SU-DHL-6 (cell line): ENCODE measurements around the gene FRAS1.
"Not testable (repeated sequence)": the region's sequence is repeated elsewhere in the genome, so short reads cannot be mapped to it uniquely, and the experiment has no call there.

ENCODE experiments used
- H2AFZ ChIP-seq: fragments of 200-600 bp; sonication (generic); 2 replicates; pipeline ENCODE4 v1.6.1; 2014; ENCODE audit warnings: low read depth, mild to moderate bottlenecking, moderate library complexity, mixed read lengths, antibody characterized with exemption, low read length; ENCODE audit not compliant: severe bottlenecking
- H3F3A ChIP-seq: fragments of 200-600 bp; shearing (Covaris generic); 2 replicates; pipeline ENCODE4 v1.6.0; 2016; ENCODE audit warnings: antibody characterized with exemption, mild to moderate bottlenecking; ENCODE audit not compliant: insufficient read depth
- H3K27ac ChIP-seq: fragments of 200-600 bp; sonication (generic); 2 replicates; pipeline ENCODE4 v1.5.1; 2016; ENCODE audit warnings: low read depth, mild to moderate bottlenecking, low read length, moderate library complexity, mixed read lengths
- H3K27me3 ChIP-seq: fragments of 200-600 bp; sonication (generic), shearing (Covaris generic); 2 replicates; pipeline ENCODE4 v1.6.0; 2014; ENCODE audit warnings: mild to moderate bottlenecking, low read length
- H3K36me3 ChIP-seq: fragments of 200-600 bp; sonication (generic); 2 replicates; pipeline ENCODE4 v1.6.1; 2014; ENCODE audit warnings: mild to moderate bottlenecking, low read length, mixed read lengths
- H3K4me2 ChIP-seq: fragments of 300-600, 200-600 bp; shearing (Covaris generic), sonication (generic); 2 replicates; pipeline ENCODE4 v1.6.0; 2014; ENCODE audit warnings: low read length, low read depth, mild to moderate bottlenecking; ENCODE audit not compliant: poor library complexity, severe bottlenecking
- H3K4me3 ChIP-seq: fragments of 200-600 bp; sonication (generic); 2 replicates; pipeline ENCODE4 v1.5.1; 2014; ENCODE audit warnings: antibody characterized with exemption, low read length, mild to moderate bottlenecking, mixed read lengths; ENCODE audit not compliant: insufficient read depth, poor library complexity, severe bottlenecking
- H3K79me2 ChIP-seq: fragments of 200-600 bp; sonication (generic); 2 replicates; pipeline ENCODE4 v1.6.1; 2014; ENCODE audit warnings: mild to moderate bottlenecking, low read length, moderate library complexity; ENCODE audit not compliant: insufficient read depth
- H3K9ac ChIP-seq: fragments of 200-600 bp; sonication (generic); 2 replicates; pipeline ENCODE4 v1.7.0; 2014; ENCODE audit warnings: mild to moderate bottlenecking, low read length
- H3K9me2 ChIP-seq: fragments of 200-600 bp; sonication (generic); replicated peaks from 2 replicates; pipeline ENCODE4 v1.6.1; 2014; ENCODE audit warnings: low read length; ENCODE audit not compliant: insufficient read depth
- H3K9me3 ChIP-seq: fragments of 200-600 bp; sonication (generic); 2 replicates; pipeline ENCODE4 v1.6.1; 2014; ENCODE audit warnings: low read length, mixed read lengths; ENCODE audit not compliant: insufficient read depth
- H4K20me1 ChIP-seq: fragments of 200-600 bp; sonication (generic); 2 replicates; pipeline ENCODE4 v1.6.1; 2014; ENCODE audit warnings: low read depth, mild to moderate bottlenecking, antibody characterized with exemption, low read length, moderate library complexity, mixed read lengths
- EZH2phosphoT487 ChIP-seq: fragments of 200-600 bp; sonication (generic), shearing (Covaris generic); conservative IDR thresholded peaks from 2 replicates; pipeline ENCODE4 v1.6.1; 2018; ENCODE audit warnings: mild to moderate bottlenecking, antibody characterized with exemption, low read length, moderate library complexity, mixed read lengths
- TF ChIP-seq, protein P1 (sequence below): fragments of 200-600 bp; sonication (generic); IDR thresholded peaks from one replicate; pipeline ENCODE4 v1.5.1; 2017; ENCODE audit warnings: antibody characterized with exemption, mild to moderate bottlenecking, low read length, moderate library complexity; ENCODE audit not compliant: insufficient read depth, poor library complexity, severe bottlenecking

The FRAS1 gene

DNA sequence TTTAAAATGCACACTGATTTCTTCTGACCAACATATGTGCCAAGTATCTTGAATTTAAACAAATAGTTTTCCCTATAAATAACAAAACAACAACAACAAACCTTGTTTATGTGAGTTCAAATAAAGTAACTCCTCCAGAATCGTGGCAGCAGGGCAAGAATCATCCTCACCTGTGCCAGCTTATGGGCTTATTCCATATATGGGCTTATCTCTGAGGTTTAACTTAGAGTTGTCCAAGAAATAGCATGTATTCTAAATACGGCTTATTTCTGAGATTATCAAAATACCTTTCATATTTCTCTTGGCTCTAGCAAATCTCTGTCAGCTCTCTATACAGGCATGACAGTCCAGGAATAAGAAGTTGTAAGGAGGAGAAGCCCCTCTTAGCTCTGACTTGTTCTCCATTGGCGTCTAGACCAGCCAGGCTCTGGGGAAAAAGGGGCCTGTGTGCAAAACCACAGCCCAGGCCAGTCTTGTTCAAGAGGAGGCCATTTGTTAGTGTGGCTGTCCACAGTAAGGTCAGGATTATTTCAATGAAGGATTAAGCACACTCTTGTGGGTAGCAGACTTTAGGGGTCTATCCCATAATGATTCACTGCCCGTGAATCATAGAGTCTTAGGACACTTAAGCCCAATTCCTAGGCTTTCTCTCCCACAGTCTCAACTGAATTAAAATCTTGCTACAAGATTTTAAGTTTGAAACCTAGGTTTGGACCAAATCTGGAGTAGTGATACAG, 63.2 kb downstream of the FRAS1 start:
- H3K9me2 ChIP-seq, result no peaks in the 10 kb centered on the region
- no peaks in the 10 kb centered on the region for H3K9me3 ChIP-seq
- no peaks in the 10 kb centered on the region for H3K36me3 ChIP-seq
- no peak overlapping the region for H3K27ac ChIP-seq
- H3K9ac ChIP-seq, result no peak overlapping the region
- H3K4me2 ChIP-seq, result no peak overlapping the region
- H3K27me3 ChIP-seq, result no peaks in the 10 kb centered on the region
- no peaks in the 10 kb centered on the region for H3K79me2 ChIP-seq
- no peaks in the 10 kb centered on the region for H4K20me1 ChIP-seq
- TF ChIP-seq EZH2phosphoT487, result no peak
- TF ChIP-seq, protein P1, sequence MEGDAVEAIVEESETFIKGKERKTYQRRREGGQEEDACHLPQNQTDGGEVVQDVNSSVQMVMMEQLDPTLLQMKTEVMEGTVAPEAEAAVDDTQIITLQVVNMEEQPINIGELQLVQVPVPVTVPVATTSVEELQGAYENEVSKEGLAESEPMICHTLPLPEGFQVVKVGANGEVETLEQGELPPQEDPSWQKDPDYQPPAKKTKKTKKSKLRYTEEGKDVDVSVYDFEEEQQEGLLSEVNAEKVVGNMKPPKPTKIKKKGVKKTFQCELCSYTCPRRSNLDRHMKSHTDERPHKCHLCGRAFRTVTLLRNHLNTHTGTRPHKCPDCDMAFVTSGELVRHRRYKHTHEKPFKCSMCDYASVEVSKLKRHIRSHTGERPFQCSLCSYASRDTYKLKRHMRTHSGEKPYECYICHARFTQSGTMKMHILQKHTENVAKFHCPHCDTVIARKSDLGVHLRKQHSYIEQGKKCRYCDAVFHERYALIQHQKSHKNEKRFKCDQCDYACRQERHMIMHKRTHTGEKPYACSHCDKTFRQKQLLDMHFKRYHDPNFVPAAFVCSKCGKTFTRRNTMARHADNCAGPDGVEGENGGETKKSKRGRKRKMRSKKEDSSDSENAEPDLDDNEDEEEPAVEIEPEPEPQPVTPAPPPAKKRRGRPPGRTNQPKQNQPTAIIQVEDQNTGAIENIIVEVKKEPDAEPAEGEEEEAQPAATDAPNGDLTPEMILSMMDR, result no peak
- no peaks in the 10 kb centered on the region for H3F3A ChIP-seq
- no peak overlapping the region for H3K4me3 ChIP-seq
- H2AFZ ChIP-seq, result no peak overlapping the region

DNA sequence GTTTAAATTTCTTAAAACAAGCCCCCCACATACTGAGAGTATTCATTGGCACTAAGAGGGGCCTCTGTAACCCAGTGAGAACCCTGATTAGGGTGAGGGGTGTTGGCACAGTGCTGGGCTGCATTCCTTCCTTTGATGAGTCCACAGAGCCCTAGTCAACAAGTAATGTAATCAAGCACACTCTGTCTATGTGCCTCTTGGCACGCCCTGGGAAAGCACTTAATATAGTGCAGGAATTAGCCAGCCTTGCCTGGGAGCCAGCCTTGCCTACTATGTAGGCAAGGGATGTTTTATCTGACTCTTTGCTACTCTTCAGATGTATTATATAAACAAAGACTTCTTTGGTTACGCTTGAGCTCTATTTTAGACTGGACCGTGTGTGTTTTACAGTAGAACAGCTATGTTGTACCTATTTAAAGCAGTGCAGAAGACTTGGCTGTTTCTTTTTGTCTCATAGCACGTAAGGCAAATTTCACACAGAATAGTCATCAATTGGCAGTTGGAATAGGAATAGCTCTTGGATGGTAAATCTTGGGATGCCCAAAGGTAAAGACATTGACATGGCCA, 64.3 kb downstream of the FRAS1 start:
- no peak overlapping the region for H3K4me2 ChIP-seq
- H3K27me3 ChIP-seq, result no peaks in the 10 kb centered on the region
- no peak overlapping the region for H3K27ac ChIP-seq
- TF ChIP-seq, protein P1, result no peak
- TF ChIP-seq EZH2phosphoT487, result no peak
- H3K9me2 ChIP-seq, result no peaks in the 10 kb centered on the region
- no peaks in the 10 kb centered on the region for H3K36me3 ChIP-seq
- no peaks in the 10 kb centered on the region for H3K79me2 ChIP-seq
- no peak overlapping the region for H2AFZ ChIP-seq
- H3F3A ChIP-seq, result no peaks in the 10 kb centered on the region
- H4K20me1 ChIP-seq, result no peaks in the 10 kb centered on the region
- no peak overlapping the region for H3K9ac ChIP-seq
- no peak overlapping the region for H3K4me3 ChIP-seq
- H3K9me3 ChIP-seq, result no peaks in the 10 kb centered on the region

DNA sequence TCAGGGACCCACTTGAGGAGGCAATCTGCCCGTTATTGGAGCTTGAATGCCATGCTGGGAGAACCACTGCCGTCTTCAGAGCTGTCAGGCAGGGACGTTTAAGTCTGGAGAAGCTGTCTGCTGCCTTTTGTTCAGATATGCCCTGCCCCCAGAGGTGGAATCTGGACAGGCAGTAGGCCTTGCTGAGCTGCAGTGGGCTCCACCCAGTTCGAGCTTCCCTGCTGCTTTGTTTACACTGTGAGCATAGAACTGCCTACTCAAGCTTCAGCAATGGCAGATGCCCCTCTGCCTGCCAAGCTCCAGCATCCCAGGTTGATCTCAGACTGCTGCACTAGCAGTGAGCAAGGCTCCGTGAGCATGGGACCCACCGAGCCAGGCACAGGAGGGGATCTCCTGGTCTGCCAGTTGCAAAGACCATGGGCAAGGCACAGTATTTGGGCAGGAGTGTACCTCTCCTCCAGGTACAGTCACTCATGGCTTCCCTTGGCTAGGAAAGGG, 68.8 kb downstream of the FRAS1 start:
- not testable (repeated sequence) for H3K9me3 ChIP-seq, H3K4me3 ChIP-seq, H3K79me2 ChIP-seq, H3K36me3 ChIP-seq, H4K20me1 ChIP-seq, H3K4me2 ChIP-seq, H2AFZ ChIP-seq, H3K27ac ChIP-seq, H3K27me3 ChIP-seq, H3F3A ChIP-seq, H3K9ac ChIP-seq, H3K9me2 ChIP-seq

DNA sequence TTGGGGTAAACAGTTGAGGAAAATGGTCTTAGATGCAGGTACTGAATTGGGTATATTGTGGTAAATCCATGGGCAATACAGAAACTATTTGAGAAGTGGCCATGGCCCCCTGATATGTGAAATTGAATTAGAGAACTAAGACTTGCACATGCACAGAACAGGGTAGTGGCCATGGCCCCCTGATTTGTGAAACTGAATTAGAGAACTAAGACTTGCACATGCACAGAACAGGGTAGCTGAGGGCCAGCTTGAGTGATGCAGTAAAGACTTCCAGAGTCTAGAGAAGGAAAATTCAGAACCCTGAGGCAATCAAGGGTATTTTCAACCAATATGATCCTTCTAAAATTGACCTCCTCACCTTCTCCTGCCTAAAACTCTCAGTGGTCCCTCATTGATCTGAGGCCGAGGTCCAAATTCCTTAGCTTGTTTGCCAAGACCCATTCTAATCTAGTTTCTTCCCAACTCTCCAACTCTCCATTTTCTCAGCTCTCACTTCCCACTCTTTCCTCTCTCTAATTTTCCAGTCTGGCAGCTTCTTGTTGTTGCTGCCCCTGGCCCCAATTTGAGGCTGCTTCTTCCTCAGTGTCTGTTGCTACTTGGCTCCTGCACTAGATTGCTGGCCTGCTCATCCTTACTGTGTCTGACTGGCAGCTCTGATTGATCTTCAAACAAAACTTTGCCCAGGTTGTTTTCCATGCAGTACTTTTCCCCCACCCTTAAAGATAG, 72.4 kb downstream of the FRAS1 start:
- Histone ChIP-seq H3K27ac (no peak overlapping the region), H3F3A (no peaks in the 10 kb centered on the region), H3K27me3 (no peaks in the 10 kb centered on the region), H4K20me1 (no peaks in the 10 kb centered on the region), H3K4me2 (no peak overlapping the region), H3K9me2 (no peaks in the 10 kb centered on the region), H3K36me3 (no peaks in the 10 kb centered on the region), H3K79me2 (no peaks in the 10 kb centered on the region), H3K4me3 (no peak overlapping the region), H3K9ac (no peak overlapping the region), H2AFZ (no peak overlapping the region), H3K9me3 (no peaks in the 10 kb centered on the region)
- no peak for TF ChIP-seq EZH2phosphoT487
- TF ChIP-seq, protein P1, result no peak
